Ramos (cell line): ENCODE measurements around the gene SLC6A19.

ENCODE experiments used
- in situ Hi-C: fragments of 300-500 bp; cut with MboI; formaldehyde crosslinking; loops from one replicate; pipeline ENCODE4 v1.14.3; 2022; ENCODE audit warnings: low sequenced_read_pairs; ENCODE audit not compliant: unreplicated experiment

The SLC6A19 gene

DNA sequence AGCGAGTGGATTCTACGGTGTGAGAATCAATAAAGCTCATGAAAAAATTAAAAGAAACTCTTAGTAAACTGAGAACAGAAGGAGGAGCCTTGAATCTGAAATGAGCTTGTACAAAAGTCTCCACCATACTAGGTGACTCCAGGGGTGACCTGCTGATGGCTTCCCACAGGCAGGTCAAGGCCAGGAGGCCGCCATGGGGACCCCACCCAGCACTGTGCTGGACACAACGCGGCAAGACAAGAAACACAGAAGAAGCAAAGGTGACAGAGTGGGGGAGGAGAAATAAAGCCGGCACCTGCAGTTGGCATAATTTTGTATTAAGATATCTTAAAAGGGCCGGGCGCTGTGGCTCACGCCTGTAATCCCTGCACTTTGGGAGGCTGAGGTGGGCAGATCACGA lies 12.1 kb upstream of the SLC6A19 start:
- in situ Hi-C loops, result no loop called here

DNA sequence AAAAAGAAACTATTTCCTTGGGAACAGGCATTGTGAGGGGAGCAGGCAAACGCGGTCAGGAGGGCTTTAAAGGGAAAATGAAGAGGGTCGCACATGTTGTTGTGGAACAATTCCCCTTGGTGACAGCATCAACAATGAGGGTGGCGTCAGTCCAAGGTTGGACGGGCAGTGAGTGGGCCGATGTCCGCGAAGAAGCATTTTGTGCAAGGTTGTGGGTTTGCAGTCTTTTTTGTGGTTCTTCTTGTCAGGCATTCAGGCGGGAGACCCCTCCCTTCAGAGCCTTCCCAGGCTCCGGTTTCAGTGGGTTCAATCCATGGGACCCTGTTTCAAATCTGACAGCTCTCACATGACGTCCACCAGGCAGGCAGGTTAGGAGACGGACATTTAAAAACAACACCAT lies 11.1 kb upstream of the SLC6A19 start:
- in situ Hi-C loops, result no loop called here

DNA sequence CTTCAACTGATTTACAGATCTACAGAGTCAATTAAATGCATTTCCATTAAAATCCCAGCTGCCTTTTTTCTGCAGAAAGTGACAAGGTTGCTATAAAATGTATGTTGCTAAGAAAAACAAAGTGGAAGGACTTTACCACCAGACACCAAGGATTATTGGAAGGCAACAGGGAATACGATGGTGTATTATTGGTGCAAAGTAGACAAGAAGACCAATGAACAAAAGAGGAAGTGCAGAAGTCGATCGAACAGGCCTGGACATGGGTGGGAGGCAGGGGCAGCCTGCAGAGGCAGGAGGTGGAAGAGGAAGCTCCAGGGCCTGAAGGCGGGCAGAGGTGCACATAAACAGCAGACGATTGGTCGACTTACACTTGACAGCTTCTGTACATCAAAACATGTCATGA lies 10.6 kb upstream of the SLC6A19 start:
- in situ Hi-C loops, result no loop called here

DNA sequence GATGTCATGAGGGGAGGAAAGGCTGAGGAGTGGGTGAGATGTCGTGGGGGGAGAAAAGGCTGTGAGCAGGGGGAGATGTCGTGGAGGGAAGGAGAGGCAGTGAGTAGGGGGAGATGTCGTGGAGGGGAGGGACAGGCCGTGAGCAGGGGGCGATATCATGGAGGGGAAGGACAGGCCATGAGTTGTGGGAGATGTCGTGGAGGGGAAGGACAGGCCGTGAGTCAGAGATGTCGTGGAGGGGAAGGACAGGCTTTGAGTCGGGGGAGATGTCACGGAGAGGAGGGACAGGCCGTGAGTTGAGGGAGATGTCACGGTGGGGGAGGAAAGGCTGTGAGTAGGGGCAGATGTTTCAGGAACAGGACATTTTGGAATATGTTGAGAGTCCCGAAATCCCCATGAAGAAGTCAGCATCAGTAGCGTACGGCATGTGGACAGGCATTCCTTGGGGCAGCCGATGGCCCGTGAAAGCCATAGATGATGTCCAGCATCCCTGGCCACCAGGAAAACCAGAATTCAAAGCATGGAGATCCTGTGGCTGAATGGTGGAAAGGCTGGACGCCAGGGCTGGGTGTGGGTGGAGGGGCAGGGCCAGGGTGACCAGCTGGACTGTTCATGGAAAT lies 8.3 kb upstream of the SLC6A19 start:
- in situ Hi-C loops, result no loop called here

DNA sequence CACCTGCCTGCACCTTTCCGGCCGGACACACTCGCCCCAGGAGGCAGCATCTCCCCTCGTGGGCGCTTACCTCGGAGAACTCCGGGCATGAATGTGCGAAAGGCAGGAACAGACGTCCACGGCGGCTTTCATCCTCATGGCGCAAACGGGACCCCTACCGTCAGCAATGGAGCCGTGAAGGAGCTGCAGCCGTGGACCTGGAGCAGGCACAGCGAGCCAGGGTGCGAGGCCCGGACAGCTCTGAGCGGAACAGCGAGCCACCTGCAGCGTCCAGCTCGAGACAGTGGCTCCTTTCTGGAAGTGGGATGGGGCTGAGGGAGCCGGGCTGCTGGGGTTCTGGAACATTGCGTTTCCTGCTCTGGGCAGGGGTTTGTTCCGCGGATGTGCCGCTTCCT lies 7.8 kb upstream of the SLC6A19 start:
- in situ Hi-C loops, result no loop called here

DNA sequence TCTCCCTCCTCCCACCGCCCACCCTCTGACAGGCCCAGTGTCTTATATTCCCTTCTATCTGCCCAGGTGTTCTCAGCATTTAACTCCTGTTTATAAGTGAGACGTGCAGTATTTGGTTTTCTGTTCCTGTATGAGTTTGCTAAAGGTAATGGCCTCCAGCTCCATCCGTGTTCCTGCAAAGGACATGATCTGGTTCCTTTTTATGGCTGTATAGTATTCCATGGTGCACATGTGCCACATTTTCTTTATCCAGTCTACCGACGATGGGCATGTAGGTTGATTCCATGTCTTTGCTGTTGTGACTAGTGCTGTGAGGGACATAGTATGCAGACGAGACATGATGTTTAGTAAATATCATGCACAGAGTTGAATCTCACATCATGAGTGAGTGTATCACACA lies 7.0 kb upstream of the SLC6A19 start:
- in situ Hi-C loops, result no loop called here

DNA sequence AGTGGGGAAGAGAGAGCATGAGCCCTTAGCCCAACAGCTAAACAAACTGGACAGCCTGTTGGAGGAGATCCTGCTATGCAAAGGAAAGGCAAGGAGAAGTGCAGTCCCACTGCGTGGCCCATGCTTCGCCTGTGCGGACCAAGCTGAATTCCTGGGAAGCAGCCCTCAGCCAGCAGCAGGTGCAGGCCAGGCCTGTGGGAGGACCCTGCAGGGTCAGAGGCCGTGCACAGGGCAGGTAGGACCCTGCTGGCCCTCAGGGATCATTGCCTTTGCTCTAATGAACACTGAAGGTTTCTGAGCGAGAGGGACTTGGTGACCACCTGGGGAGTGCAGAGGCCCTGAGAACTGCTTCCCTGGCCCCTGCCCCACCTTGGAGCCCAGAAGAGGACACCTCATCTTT lies 6.0 kb upstream of the SLC6A19 start:
- in situ Hi-C loops, result no loop called here

DNA sequence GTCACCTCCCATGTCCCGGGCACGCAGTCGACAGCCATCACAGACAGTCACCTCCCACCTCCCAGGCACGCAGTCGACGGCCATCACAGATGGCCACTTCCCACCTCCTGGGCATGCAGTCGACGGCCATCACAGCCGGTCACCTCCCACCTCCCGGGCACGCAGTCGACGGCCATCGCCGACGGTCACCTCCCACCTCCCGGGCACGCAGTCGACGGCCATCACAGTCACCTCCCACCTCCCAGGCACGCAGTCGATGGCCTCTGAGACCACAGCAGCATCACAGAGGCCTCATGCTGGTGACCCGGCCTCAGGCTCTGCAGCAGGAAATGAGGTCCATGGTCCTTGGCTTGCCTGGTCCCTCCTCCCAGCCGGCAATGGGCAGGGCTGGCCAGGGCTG lies 5.5 kb upstream of the SLC6A19 start:
- in situ Hi-C loops, result no loop called here

DNA sequence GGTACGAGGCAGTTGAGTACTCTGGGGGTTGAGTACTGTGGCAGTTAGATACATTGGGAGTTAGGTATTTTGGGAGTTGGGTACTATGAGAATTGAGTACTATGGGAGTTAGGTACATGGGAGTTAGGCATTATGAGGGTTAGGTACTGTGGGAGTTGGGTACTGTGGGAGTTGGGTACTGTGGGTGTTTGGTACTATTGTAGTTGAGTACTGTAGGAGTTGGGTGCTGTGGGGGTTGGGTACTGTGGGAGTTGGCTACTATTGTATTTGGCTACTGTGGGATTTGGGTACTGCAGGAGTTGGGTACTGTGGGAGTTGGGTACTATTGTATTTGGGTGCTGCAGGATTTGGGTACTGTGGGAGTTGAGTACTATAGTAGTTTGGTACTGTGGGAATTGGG lies 4.8 kb upstream of the SLC6A19 start:
- in situ Hi-C loops, result no loop called here

DNA sequence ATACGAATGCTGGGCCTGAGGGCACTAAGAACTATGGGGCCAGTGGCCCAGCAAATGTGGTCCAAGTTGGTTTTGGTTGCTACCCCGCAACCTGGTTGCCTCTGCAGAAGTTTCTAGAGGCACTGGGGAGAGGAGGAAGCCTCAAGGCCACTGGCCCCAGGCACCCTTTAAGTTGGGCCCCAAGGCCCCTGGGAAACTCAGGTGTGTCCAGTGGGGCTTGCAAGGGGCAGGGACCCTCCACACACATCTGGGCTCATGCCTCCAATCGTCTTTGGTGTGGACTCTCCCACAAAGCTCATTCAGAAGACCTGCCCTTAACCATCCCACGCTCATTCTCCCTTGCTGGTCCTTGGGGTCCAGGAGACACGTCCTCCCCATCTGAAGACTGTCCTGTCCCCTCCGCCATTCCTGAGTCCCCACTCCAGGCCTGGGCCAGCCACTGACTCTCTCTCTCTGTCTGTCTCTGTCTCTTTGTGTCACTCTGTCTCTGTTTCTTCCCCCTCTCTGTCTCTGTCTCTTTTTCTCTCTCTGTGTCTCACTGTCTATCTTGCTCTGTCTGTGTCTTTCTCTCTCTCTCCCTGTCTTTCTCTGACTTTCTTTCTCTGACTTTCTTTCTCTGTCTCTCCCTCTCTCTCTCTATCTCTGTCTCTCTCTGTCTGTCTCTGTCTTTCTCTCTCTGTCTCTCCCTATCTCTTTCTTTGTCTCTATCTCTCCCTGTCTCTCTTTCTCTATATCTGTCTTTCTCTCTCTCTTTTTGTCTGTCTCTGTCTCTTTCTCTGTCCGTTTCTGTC lies 3.3 kb upstream of the SLC6A19 start:
- in situ Hi-C loops, result no loop called here

DNA sequence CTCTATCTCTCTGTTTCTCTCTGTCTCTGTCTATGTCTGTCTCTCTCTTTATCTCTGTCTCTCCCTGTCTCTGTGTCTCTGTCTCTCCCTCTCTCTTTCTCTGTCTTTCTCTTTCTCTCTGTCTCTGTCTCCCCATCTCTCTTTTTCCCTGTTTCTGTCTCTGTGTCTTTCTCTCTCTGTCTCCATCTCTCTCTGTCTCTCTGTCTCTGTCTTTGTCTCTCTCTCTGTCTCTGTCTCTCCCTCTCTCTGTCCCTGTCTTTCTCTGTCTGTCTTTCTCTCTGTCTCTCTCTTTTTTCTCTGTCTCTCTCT lies 2.1 kb upstream of the SLC6A19 start:
- in situ Hi-C loops, result no loop called here

DNA sequence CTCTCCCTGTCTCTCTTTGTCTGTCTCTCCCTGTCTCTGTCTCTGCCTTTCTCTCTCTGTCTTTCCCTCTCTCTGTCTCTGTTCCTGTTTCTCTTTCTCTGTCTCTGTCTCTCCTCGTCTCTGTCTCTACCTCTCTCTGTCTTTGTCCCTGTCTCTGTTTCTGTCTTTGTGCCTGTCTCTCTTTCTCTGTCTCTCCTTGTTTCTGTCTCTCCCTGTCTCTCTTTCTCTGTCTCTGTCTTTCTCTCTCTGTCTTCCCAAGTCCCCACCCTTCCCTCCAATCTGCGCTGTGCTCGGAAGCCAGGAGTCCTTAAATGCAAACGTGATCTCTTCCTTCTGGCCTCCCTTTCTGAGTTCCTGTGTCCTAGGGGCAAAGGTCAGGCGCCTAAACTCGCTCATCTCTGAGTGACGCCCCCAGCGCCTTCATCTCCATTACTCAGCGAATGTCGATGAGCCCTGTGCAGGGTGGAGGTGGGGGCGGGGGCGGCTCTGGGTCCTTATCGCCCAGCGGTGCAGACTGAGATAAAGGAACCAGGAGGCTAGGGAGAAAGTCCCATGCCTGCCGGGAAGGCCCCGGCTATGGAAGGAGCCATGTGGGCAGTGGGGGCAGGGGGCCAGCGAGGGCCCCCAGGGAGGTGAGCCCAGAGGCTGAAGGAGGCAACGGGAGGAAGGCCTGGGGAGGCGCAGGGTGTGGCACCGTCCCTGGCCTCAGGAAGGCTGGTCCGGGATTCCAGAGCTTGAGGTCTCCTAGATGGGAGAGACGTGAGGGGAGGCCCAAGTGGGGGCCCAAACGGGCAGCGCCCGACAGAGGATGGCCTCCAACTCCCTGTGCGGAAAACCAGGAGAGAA lies 1.5 kb upstream of the SLC6A19 start:
- in situ Hi-C loops, result no loop called here

DNA sequence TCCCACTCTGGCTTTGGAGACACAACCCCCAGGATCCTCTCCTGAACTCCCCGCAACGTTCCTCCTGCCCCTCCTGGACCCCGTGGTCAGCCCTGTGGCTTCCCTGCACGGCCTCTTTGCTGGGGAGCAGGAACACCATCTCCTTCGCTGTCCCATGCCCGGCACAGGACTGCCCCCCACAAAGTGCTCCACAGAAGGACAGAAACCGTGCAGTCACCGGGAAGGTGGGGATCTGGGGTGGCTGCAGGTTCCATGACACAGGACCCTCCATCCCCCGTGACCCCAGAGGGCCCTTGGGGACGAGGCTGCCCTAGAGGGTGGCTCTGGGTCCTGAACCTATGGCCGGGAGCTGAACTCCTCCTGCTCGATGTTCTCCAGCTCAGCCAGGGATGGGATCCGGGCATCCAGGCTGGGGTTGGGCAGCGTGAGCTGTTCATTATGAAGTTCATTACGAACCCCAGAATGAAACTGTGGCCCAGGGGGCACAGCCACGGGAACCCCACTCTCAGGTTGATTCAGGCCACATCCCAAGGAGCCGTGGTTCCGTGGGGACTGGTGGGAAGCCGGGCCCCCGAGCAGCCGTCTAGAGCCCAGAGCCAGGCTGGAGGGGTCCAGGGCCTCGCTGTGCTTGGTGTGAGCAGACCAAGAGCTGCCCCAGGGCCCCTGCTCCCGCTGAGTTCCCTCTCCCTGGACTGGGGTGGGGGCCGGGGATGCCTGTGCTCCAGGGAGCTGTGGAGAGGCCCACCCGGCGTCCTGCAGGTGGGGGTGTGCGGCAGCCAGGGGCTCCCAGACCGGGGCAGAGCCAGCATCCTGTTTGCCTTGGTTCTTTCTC lies 684 bp upstream of the SLC6A19 start:
- in situ Hi-C loops, result no loop called here

DNA sequence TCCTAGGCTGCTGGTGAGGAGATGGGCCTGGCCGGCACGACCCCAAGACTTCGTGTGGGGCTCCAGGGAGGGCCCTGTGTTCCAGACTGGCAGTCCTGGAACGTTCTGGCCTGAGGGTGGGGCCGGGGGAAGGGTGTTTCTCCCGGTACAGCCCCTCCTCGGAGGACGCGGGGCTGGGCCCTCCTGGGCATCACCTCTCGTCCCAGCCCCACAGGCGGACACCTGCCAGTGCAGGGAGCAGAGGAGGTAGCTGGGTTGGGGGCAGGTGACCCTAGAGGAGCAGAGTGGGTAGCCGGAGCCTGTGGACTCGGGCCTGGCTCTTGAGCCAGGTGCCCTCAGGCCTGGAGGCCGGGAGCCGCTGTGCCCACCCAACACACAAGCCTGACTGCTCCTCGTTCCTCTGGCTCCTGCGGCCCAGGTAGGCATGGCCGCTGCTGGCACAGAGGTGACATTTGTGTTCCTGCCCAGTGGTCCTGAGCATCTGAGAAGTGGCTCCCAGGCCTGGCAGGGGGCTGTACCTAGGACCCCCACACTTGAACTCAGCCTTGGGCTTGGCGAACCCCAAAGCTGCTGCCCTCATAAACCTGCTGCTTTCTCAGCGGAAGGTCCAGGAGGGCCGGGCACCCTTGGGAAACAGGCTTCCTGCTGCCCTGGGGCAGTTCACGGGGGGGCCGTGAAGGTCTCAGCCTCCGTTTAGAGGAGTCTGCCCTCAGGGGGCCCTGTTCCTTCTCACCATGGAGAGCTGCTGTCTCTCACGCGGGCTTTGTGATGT lies 817 bp downstream of the SLC6A19 start:
- in situ Hi-C loops, result no loop called here

DNA sequence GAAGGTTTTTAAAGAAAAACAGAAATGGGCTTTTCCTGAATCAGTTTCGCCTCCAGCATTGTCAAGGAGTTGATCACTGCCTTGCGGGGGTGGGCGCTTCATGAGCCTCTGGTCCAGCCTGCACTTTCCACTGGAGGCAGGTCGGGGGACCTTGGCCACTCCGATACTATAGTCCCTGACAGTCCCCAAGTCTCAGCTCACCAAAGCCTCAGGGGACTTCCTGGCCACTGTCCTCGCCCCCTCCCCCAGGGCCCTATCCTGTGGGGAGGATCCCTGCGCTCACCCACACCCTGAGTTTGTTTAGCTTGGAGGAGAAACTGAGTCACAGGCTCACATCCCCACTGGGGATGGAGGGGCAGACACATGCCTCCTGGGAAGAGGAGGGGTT lies 1.4 kb downstream of the SLC6A19 start:
- in situ Hi-C loops, result no loop called here

DNA sequence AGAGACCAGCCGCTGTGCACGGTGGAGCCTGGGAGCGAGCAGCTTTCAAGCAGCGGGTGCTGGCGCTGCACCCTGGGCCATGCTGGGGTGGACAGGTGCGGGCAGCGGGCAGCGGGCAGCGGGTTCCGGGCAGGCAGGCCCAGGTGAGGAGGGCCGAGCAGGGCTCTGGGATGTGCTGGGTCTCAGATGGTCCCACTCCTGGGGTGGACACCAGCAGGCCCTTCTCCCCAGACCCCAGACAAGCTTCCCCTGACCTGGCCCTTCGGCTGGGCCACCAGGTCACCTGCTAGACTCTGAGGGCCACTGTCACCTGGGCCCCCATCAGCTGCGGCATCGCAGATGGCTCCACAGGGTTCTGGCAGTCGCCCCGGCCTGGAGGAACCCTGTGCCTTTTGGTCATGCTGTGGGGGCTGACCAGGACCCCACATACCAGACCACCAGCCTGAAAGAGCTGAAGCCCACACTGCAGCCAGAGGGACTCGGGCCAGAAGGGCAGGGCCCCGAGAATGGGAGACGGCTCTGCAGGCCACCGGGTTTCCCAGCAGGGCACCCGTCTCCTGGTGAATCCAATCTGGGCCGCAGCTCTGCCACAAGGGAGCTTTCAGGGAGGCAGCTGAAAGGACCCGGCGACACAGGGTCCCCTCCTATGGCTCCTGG lies 2.0 kb downstream of the SLC6A19 start:
- in situ Hi-C loops, result no loop called here

DNA sequence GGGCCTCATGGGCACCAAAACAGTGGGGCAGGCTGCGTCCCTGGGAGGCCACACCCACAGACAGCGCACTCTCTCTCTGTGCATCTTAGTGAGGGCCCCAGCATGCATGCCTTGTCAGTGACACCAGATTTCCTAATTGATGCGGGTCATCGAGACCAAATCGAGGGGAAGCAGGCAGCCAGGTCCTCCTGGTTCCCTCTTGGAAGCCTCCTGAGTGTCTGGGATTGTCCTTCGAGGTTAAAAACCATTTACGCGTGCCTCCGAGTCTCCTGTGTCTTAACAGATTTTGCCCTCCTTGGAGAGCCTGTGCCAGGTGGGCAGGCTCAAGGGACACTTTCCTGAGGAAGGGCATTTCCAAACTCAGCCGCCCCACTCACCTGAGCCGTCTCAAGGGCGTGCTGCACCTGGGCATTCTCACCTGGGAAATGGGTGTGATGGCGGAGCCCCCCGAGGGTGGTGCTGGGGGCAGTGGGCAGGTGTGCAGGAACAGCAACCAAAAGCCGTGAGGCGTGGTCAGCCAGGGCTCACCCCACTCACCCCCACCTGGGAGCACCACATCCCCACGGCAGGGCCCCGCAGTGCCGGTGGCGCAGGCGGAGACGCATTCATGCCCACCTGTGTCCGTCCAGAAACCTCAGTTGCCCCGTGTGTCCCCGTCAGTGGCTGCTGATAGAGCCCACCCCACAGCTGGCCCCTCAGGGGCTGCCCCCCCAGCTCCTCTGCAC lies 2.7 kb downstream of the SLC6A19 start:
- in situ Hi-C loops, result no loop called here

DNA sequence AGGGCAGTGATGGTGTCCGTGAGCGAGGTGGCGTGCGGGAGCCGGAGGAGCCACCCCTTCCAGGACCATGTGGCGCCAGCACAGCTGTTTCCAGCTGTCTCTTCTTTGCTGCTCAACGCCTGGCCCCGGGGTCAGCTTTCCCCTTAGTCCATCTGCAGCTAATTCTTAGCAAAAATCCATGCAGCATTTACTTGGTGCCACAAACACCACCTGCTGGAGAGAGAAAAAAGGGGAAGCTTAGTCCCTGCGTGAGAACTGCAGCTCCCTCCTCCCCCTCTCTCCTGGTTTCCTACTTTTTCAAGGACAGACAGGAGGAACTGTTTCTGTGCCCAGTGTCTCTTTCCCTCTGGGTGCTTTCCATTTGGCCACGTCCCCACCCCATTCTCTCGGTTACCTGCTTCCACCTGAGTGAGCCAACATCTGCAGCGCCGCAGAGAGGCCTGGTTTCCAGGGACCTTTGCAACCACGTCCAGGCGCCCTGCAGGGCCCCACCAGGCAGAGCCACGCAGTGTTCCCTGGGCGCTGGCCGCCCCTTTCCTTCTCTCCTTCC lies 3.4 kb downstream of the SLC6A19 start:
- in situ Hi-C loops, result no loop called here
